Measurements from ENCODE around the gene CBLB.
A peak's percentile ranks its signal among the peaks of the same experiment; 100 is the strongest.

DNA sequence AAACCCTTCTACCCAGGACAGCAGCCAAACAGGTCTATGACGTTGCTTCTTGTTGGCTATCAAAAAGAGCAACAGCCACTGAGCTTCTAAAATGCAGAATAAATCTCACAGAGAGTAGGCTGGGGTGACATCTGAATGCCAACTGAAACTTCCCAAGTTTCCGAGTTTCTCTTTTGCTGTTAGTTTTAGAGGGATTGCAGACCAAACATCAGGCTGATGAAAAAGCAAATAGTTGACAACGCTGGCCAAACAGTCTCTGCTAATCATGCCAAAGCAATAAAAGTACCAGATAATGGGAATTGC lies 670 bp upstream of the CBLB start:
- no peak for TF ChIP-seq RARB (CRISPR knock-in tag; IDR thresholded peaks at IDR 0.05)
- TF ChIP-seq, protein P1, sequence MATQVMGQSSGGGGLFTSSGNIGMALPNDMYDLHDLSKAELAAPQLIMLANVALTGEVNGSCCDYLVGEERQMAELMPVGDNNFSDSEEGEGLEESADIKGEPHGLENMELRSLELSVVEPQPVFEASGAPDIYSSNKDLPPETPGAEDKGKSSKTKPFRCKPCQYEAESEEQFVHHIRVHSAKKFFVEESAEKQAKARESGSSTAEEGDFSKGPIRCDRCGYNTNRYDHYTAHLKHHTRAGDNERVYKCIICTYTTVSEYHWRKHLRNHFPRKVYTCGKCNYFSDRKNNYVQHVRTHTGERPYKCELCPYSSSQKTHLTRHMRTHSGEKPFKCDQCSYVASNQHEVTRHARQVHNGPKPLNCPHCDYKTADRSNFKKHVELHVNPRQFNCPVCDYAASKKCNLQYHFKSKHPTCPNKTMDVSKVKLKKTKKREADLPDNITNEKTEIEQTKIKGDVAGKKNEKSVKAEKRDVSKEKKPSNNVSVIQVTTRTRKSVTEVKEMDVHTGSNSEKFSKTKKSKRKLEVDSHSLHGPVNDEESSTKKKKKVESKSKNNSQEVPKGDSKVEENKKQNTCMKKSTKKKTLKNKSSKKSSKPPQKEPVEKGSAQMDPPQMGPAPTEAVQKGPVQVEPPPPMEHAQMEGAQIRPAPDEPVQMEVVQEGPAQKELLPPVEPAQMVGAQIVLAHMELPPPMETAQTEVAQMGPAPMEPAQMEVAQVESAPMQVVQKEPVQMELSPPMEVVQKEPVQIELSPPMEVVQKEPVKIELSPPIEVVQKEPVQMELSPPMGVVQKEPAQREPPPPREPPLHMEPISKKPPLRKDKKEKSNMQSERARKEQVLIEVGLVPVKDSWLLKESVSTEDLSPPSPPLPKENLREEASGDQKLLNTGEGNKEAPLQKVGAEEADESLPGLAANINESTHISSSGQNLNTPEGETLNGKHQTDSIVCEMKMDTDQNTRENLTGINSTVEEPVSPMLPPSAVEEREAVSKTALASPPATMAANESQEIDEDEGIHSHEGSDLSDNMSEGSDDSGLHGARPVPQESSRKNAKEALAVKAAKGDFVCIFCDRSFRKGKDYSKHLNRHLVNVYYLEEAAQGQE (IDR thresholded peaks at IDR 0.05), result peak; percentile 50
- no peak for TF ChIP-seq USF2 (IDR thresholded peaks at IDR 0.05)
- no peak for TF ChIP-seq CTCF (IDR thresholded peaks at IDR 0.05)
- TF ChIP-seq EP300 (IDR thresholded peaks at IDR 0.05), result no peak
- TF ChIP-seq FOSL2 (IDR thresholded peaks at IDR 0.05), result no peak
- no peak for TF ChIP-seq FOSL2 (CRISPR knock-in tag; IDR thresholded peaks at IDR 0.05)
- TF ChIP-seq, protein P2, sequence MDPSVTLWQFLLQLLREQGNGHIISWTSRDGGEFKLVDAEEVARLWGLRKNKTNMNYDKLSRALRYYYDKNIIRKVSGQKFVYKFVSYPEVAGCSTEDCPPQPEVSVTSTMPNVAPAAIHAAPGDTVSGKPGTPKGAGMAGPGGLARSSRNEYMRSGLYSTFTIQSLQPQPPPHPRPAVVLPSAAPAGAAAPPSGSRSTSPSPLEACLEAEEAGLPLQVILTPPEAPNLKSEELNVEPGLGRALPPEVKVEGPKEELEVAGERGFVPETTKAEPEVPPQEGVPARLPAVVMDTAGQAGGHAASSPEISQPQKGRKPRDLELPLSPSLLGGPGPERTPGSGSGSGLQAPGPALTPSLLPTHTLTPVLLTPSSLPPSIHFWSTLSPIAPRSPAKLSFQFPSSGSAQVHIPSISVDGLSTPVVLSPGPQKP (IDR thresholded peaks at IDR 0.05; ENCODE audit: low read depth, low read length), result no peak
- TF ChIP-seq FOXS1 (CRISPR knock-in tag; IDR thresholded peaks at IDR 0.05), result no peak

Measured in A549 (cell line).